EH (cell line): Measurements from ENCODE around the gene RASGRP1.

ENCODE experiments used
- DNase-seq: peaks from one replicate; pipeline ENCODE4 v3.0.0-alpha.2; 2015; ENCODE audit warnings: low read depth

The RASGRP1 gene

GRCh38 chr15:38459480-38459879 lies 105.1 kb downstream of the RASGRP1 start:
- no peak for DNase-seq

DNA sequence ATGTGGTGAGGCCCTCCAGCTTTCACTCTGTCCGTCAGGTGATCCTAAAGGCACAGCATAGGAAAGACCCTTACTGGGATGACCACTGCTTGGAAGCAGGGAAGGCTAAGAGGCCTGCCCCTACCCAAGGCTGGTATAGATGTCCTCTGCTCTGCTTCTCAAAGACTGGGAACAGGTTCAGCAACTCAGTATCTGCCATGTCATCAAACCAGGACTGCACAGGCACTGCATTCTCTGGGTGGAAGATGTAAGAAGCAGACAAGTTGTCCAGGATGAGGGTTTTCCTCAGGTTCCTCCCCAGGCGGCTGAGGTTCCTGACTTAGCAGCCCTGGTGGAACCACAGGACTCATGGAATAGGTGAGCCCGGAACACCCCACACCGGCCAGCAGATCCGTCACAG lies 106.0 kb downstream of the RASGRP1 start:
- DNase-seq = no peak

DNA sequence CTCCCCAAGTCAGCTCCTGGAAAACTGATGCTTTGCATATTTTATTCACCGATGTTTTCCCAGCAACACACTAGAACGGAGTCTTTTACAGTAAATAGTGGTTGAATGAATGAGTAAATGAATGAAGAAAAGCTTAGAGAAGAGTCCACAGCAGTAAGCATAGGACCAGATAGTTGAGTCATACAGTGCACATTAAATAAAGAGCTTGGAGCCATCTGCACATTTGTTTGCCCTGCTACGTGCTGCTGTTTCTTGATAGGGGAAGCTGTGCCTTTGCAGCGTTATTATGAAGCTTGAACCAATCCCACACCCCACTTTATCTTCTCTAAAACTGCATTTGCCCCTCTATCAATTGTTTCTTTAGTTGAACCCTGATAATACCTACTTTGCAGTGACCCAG lies 109.5 kb downstream of the RASGRP1 start:
- DNase-seq = peak; percentile 39

DNA sequence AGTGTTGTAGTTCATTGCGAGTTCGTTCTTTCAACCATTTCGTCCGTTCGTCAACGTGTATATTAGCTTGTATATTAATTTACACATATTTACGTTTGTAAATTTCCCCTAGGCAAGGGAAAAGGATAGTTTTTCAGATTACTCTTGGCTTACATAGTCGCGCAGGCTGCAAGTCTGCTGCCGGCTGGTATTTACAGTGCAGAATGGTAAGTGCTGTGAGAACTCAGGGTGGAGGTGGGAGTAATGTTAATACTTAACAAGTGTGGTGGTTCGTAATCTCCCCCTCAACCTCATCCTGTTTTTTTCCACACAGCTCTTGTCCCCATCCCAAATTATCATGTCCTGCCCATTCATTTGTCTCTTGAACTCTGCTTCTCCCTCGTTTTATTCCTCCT lies 109.9 kb downstream of the RASGRP1 start:
- DNase-seq = no peak

- peak; percentile 84 for DNase-seq
Observed at GRCh38 chr15:38453971-38454695, 110.5 kb downstream of the RASGRP1 start, which contains the start of gene FAM98B. TSS of gene FAM98B (plus strand) at chr15:38454127. CDS start at chr15:38454162, 35 bp downstream.

DNA sequence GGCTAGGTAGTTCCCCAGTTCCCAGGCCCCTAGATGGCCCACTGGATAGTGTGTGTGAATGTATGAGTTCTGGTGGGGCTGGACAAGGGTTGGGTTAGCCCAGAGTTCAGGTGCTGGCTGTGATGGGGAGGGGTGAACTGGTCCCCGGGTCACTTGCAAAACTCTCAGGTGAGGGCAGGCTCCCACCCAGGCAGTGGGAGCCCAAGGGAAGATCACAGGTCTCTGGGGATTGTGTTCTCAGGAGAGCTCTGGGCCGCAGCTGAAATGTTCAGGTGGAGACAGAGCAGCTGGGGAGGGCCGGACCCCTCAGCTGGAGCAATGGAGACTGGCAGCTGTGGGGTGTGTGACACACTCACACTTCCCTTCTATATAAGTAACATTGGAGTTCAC lies 123.5 kb downstream of the RASGRP1 start:
- DNase-seq = no peak

GRCh38 chr15:38440353-38441129 lies 124.1 kb downstream of the RASGRP1 start:
- DNase-seq = peak; percentile 68
